Neural cell (in vitro differentiated cells): Measurements from ENCODE around the gene ADCY2. TPM values are rescaled to one million over a fixed set of nuclear protein-coding genes. Genes with fewer than 3 reads are reported as not detected.

ENCODE experiments used
- H2AFZ ChIP-seq: fragments of 200-600, 300-800 bp; sonication (generic), shearing (Covaris generic); 2 replicates; pipeline ENCODE4 v1.6.0; 2014; ENCODE audit warnings: low read depth, mild to moderate bottlenecking, antibody characterized with exemption, low read length, moderate library complexity
- H3F3A ChIP-seq: fragments of 200-600 bp; shearing (Covaris generic); 2 replicates; pipeline ENCODE4 v1.6.1; 2016; ENCODE audit warnings: mild to moderate bottlenecking, moderate library complexity, mixed read lengths, antibody characterized with exemption, low read length; ENCODE audit not compliant: insufficient read depth, poor library complexity, severe bottlenecking
- H3K27ac ChIP-seq: fragments of 200-600, 300-800 bp; sonication (generic), shearing (Covaris generic); 2 replicates; pipeline ENCODE4 v1.5.1; 2014; ENCODE audit warnings: mild to moderate bottlenecking, low read length, moderate library complexity
- H3K27me3 ChIP-seq: fragments of 300-800, 200-600 bp; sonication (generic), shearing (Covaris generic); 2 replicates; pipeline ENCODE4 v1.6.0; 2014; ENCODE audit warnings: mild to moderate bottlenecking, low read depth, low read length, moderate library complexity; ENCODE audit not compliant: insufficient read depth
- H3K36me3 ChIP-seq: fragments of 300-800, 200-600 bp; sonication (generic), shearing (Covaris generic); 2 replicates; pipeline ENCODE4 v1.5.1; 2014; ENCODE audit warnings: mild to moderate bottlenecking, antibody characterized with exemption, low read length, moderate library complexity; ENCODE audit not compliant: insufficient read depth
- H3K4me2 ChIP-seq: fragments of 300-800, 200-600 bp; sonication (generic), shearing (Covaris generic); 2 replicates; pipeline ENCODE4 v1.6.0; 2014; ENCODE audit warnings: mild to moderate bottlenecking, low read length
- H3K4me3 ChIP-seq: fragments of 300-800, 200-600 bp; sonication (generic), shearing (Covaris generic); 2 replicates; pipeline ENCODE4 v1.5.1; 2014; ENCODE audit warnings: mild to moderate bottlenecking, low read length, moderate library complexity
- H3K79me2 ChIP-seq: fragments of 200-600 bp; shearing (Covaris generic); replicated peaks from 2 replicates; pipeline ENCODE4 v1.6.0; 2014; ENCODE audit warnings: mild to moderate bottlenecking, low read length, moderate library complexity; ENCODE audit not compliant: insufficient read depth
- H3K9ac ChIP-seq: fragments of 300-800, 200-600 bp; sonication (generic), shearing (Covaris generic); 2 replicates; pipeline ENCODE4 v1.6.1; 2016; ENCODE audit warnings: mild to moderate bottlenecking, low read length, mixed read lengths
- H3K9me2 ChIP-seq: fragments of 200-600 bp; shearing (Covaris generic); 2 replicates; pipeline ENCODE4 v1.6.1; 2016; ENCODE audit warnings: mild to moderate bottlenecking, low read length, mixed read lengths; ENCODE audit not compliant: insufficient read depth
- H3K9me3 ChIP-seq: fragments of 200-600, 300-800 bp; sonication (generic), shearing (Covaris generic); 2 replicates; pipeline ENCODE4 v1.6.1; 2016; ENCODE audit warnings: mild to moderate bottlenecking, mixed run types, low read length, moderate library complexity, mixed read lengths
- H4K20me1 ChIP-seq: fragments of 200-600 bp; shearing (Covaris generic); 2 replicates; pipeline ENCODE4 v1.6.1; 2016; ENCODE audit warnings: mild to moderate bottlenecking, mixed run types; ENCODE audit not compliant: insufficient read depth
- CTCF ChIP-seq: fragments of 450-650 bp; IDR thresholded peaks from 2 replicates; pipeline ENCODE4 v1.5.1; 2014; ENCODE audit warnings: antibody characterized with exemption, mild to moderate bottlenecking, moderate library complexity; ENCODE audit not compliant: poor library complexity, severe bottlenecking
- EP300 ChIP-seq: fragments of 450-650 bp; conservative IDR thresholded peaks from 2 replicates; pipeline ENCODE4 v1.6.1; 2014; ENCODE audit warnings: antibody characterized with exemption, mild to moderate bottlenecking, moderate library complexity; ENCODE audit not compliant: poor library complexity, severe bottlenecking
- EZH2 ChIP-seq: fragments of 200-600, 300-800 bp; shearing (Covaris generic), sonication (generic); IDR thresholded peaks from 2 replicates; pipeline ENCODE4 v1.6.1; 2014; ENCODE audit warnings: antibody characterized with exemption, low read length, borderline replicate concordance, mild to moderate bottlenecking; ENCODE audit not compliant: insufficient read depth, poor library complexity, severe bottlenecking
- MXI1 ChIP-seq: fragments of 450-650 bp; conservative IDR thresholded peaks from 2 replicates; pipeline ENCODE4 v1.6.1; 2014; ENCODE audit warnings: antibody characterized with exemption, mild to moderate bottlenecking; ENCODE audit not compliant: poor library complexity, severe bottlenecking
- POLR2AphosphoS5 ChIP-seq: IDR thresholded peaks from 2 replicates; pipeline ENCODE4 v1.6.1; 2012
- RAD21 ChIP-seq: fragments of 450-650 bp; conservative IDR thresholded peaks from 2 replicates; pipeline ENCODE4 v1.6.1; 2014; ENCODE audit warnings: antibody characterized with exemption, mild to moderate bottlenecking, moderate library complexity
- REST ChIP-seq: IDR thresholded peaks from 2 replicates; pipeline ENCODE4 v1.6.1; 2012; ENCODE audit warnings: borderline replicate concordance
- SMC3 ChIP-seq: fragments of 450-650 bp; conservative IDR thresholded peaks from 2 replicates; pipeline ENCODE4 v1.6.1; 2014; ENCODE audit warnings: antibody characterized with exemption, mild to moderate bottlenecking, moderate library complexity; ENCODE audit not compliant: poor library complexity
- TAF1 ChIP-seq: IDR thresholded peaks from 2 replicates; pipeline ENCODE4 v1.6.1; 2012; ENCODE audit warnings: low read depth
- polyA plus RNA-seq: library from polyadenylated mRNA; depleted of rRNA; stranded (reverse); fragments of >200 nt; gene quantifications from 2 replicates; pipeline ENCODE4 v1.2.3, GENCODE V29; 2014

Gene ADCY2
- polyA plus RNA-seq, 1 donor from 2014 or later, result 1.9 TPM

GRCh38 chr5:7667216-7667767 is 271.4 kb downstream of the ADCY2 start:
- Histone ChIP-seq H3K4me3 (no peak overlapping the region), H3K36me3 (no peaks in the 10 kb centered on the region), H2AFZ (no peak overlapping the region), H3K4me2 (no peak overlapping the region), H3F3A (no peaks in the 10 kb centered on the region), H3K27ac (no peak overlapping the region), H3K9me3 (peaks cover 5% of the 10 kb centered on the region), H4K20me1 (no peaks in the 10 kb centered on the region), H3K9me2 (no peaks in the 10 kb centered on the region), H3K27me3 (no peaks in the 10 kb centered on the region), H3K9ac (no peak overlapping the region), H3K79me2 (no peaks in the 10 kb centered on the region)
- TF ChIP-seq TAF1, result no peak
- TF ChIP-seq EZH2, result no peak
- TF ChIP-seq CTCF, result no peak
- no peak for TF ChIP-seq REST
- no peak for TF ChIP-seq MXI1
- no peak for TF ChIP-seq POLR2AphosphoS5
- TF ChIP-seq RAD21, result no peak
- TF ChIP-seq SMC3, result no peak
- TF ChIP-seq EP300, result no peak

GRCh38 chr5:7668161-7668560 is 272.2 kb downstream of the ADCY2 start:
- peaks cover 5% of the 10 kb centered on the region for H3K9me3 ChIP-seq
- no peaks in the 10 kb centered on the region for H3F3A ChIP-seq
- no peak overlapping the region for H3K4me3 ChIP-seq
- TF ChIP-seq CTCF (no peak), POLR2AphosphoS5 (no peak), MXI1 (no peak), TAF1 (no peak), RAD21 (no peak), EP300 (no peak), SMC3 (no peak), REST (no peak), EZH2 (no peak)
- H4K20me1 ChIP-seq, result no peaks in the 10 kb centered on the region
- no peaks in the 10 kb centered on the region for H3K36me3 ChIP-seq
- no peaks in the 10 kb centered on the region for H3K27me3 ChIP-seq
- H3K9me2 ChIP-seq, result no peaks in the 10 kb centered on the region
- H3K79me2 ChIP-seq, result no peaks in the 10 kb centered on the region
- no peak overlapping the region for H3K4me2 ChIP-seq
- H3K27ac ChIP-seq, result no peak overlapping the region
- H3K9ac ChIP-seq, result no peak overlapping the region
- H2AFZ ChIP-seq, result no peak overlapping the region
